Stimulated activated CD4-positive, alpha-beta T cell treated with anti-CD3 and anti-CD28 coated beads, TNF-alpha, amount 100 ng/mL, for 48 hours (primary cell): ENCODE data around the gene DHRS1.

ENCODE experiments used
- DNase-seq, 3 donors: peaks; one replicate each; pipeline ENCODE4 v3.0.0-alpha.2; 2020; ENCODE audit warnings: low read depth in 3 of 3

Gene DHRS1

GRCh38 chr14:24282736-24283135 lies 16.8 kb downstream of the DHRS1 start:
- DNase-seq: no peak

DNA sequence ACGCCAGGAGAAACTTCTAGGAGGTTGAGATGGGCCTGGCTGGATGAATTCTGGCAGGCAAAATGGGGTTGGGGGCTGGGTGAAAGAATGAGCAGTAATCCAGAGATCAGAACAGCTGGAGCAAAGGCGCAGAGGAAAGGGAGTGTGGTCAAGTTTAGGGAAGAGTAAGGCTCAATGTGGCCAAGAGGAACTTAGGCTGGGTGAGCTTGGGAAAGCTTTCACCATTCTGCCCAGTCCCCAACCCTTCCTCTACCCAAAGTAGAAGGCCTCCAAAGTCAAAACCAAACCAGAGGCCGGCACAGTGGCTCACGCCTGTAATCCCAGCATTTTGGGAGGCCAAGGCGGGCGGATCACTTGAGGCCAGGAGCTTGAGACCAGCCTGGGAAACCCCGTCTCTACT lies 17.9 kb downstream of the DHRS1 start:
- DNase-seq: no peak

DNA sequence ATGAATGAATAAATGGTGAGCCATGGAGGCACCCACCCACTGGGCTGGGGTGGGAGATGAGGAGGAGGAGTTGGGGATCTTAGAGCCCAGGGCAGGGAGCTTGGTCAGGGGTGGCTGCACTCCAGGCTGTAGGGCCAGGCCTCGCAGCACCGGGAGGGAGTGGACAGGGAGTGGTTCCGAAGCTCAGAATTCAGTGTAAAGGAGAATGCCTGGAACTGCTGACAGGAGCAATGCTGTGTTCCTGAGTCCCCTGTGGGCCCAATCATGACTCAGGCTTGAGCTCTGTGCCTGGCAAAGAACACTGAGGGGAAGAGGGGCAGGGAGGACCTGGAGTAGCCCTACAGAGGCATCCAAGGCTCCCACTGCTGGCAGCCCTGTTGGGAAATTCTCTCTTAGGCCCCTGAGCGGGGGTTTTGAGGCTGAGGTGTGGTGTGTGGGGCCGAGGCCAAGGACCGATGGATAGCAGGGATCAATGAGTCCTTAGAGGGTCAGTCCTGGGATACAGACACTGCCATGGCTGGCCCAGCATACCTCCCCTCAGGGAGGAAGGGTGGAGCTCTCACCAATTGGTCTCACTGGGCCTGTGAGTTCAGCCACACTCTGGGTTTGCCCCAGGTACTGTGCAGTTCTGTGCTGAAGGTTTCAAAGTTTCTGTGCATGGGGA lies 18.7 kb downstream of the DHRS1 start:
- DNase-seq: no peak

- peak; percentile 24 to 43 (median 35) for DNase-seq
Observed at GRCh38 chr14:24279301-24280186, 20.0 kb downstream of the DHRS1 start.

DNA sequence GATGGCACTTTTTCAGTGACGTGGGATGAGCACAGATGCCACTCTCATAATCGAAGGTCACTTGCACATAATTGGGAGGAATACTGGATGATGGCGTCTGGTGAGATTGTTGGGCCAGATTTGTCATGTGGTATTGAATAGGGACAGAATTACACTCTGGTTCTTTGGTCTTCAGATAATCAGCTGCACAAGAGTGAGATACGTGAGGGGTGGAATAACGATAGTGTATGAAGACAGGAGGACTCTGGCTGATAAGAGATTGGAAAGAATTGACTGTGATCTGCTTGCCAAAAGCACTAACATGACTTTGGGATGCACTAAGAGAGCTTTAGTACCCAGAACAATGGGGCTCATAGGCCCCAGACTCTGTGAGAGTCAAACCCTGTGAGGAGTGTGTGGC lies 21.2 kb downstream of the DHRS1 start:
- no peak for DNase-seq

- no peak for DNase-seq
Observed at GRCh38 chr14:24277606-24278321, 21.8 kb downstream of the DHRS1 start.

- no peak for DNase-seq
Observed at GRCh38 chr14:24277071-24277470, 22.5 kb downstream of the DHRS1 start.

DNA sequence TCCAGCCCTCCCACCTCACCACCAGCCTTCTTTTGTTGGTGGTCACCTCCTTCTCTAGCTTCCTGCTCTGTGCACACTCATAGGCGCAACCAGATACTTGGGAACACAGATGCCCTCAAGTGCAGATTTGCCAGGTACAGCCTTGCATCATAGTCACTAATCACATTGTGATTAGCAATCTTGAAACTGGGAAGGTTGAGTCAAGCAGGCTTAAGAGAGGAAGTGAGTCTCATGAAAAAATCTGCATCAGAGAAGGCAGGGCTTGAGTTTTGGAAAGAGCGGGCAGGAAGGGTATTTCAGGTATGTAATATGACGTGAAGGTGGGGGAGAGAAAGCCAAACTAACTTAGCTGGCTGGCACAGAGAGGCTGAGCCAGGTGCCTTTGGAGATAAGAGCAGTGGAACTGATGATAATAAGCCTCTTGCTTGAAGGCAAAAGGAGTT lies 25.5 kb downstream of the DHRS1 start:
- DNase-seq: peak; percentile 28 to 48 (median 38)

DNA sequence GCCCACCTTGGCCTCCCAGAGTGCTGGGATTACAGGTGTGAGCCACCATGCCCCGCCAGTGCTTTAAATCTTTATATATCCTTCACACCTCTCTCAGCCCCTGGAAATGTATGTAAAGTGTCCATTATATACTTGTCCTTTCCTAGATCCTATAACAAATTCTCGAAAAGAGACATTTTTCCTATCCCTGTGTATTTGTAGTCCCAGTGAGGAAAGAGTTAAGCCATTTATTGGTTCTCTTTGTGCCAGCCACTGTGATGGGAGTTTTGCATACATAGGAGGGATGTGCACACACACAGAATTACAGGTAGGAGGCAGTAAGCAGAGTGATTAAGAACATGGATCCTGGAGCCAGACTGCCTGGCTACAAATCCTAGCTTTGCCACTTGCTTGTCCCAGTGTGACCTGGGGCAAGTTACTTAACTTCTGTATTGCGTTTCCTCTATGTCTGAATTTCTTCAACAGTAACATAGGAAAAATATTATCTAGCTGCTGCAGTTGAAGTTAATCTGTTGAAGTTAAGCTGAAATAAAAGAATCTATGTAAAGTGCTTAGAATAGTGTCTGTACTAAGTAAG lies 26.1 kb downstream of the DHRS1 start:
- no peak for DNase-seq

DNA sequence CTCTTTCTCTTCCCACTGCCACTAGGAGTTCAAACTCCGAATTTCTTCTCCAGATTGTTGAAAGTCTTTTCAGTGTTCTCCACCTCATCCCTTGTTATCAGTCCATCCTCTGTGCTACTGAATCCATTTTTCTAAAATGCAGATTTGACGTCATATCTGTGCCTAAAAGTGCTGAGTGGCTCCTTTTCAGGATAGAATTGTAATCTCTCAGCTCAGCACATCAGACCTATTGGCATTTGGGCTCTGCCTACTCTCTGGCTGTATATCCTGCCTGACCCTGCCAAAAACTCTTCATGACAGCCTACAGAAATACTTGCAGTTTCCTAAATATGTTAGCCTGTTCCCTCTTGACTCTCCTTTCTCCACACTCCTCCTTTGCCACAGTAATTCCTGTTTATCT lies 27.1 kb downstream of the DHRS1 start:
- DNase-seq: no peak

DNA sequence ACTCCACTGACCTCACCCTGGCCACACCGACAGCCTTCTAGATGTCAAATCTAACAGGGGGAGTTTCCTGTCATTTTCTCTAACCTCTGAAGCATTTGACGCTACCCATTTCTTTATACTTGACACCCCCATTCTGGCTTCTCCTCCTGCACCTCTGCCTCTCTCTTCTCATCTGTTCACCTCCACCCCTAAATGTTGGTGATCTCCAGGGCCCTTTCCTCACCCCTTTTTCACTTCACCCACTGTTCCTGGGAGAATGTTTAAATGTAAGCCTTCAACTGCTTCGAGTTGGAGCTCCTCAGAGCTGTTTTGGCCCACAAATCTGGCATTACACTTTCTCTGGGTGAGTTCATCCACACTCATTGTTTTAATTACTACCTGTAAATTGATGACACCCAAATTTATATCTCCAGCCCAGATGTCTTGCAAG lies 27.7 kb downstream of the DHRS1 start:
- DNase-seq: no peak

DNA sequence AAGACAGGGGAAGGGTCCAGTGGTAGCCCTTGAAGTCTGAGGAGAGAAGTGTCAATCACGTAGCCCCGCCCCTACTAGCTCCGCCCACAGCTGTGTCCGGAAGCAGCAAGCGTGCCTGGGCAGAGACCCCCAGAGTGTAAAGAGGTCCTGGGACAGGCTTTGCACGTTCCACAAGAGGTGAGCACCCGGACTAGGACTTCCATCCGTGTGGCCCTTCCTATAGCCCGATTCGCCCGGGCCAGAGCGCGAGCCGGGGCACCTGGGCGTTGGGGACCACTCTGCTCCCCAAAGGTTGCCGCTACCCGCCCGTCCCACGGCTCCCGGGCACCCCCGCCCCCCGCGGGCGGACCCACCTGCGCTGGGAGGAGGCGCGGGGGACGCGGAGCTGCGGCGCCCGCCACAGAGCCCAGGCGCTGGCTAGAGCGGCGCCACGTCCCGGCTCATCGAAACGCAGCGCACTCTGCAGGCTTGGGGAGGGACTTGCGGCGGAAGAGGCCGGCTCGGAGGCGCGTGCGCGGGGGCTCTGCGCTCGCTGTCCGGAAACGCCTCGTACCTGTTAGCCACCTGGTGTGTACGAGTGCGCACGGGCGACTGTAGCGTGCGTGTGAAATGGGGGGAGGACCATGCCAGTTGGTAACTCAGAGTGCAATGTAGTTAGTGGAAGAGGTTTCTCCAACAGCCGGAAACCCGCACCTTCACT lies 28.3 kb downstream of the DHRS1 start, which contains the start of gene RABGGTA:
Gene RABGGTA, minus strand, starts transcription at position 464 of the 700 bp plus-strand sequence. CDS start 482 bp downstream, outside the sequence.
- DNase-seq: peak; percentile 71 to 77 (median 75)

- no peak for DNase-seq
Observed at GRCh38 chr14:24270537-24271133, 28.9 kb downstream of the DHRS1 start.

DNA sequence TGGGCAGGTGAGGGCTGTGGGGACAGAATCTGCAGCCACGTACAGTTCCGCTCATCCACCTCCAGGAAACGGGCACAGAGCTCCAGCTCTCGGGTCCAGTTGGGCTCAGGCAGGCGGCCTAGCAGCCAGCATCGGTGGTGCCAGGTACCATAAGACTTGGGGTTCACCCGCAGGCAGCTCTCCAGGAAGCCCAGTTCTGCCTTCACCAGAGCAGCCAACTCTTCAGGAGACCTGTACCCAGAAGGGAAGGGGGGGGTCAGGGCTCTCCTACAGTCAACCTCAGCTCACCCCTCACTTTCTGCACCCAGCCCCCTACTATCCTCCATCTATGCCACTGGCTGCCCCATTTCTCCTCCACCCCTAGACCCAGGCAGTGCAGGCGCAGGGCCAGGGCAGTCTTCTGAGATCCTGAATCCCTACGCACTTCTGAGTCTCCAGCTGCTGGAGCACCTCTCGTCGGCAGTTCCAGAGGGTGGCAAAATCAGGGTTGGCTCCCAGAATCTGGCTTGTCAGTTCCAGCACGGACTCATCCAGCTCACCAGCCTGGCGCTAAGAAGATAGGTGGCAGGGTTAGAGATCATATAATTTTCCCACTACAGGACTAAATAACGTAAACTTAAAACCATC lies 29.6 kb downstream of the DHRS1 start:
- DNase-seq: no peak

DNA sequence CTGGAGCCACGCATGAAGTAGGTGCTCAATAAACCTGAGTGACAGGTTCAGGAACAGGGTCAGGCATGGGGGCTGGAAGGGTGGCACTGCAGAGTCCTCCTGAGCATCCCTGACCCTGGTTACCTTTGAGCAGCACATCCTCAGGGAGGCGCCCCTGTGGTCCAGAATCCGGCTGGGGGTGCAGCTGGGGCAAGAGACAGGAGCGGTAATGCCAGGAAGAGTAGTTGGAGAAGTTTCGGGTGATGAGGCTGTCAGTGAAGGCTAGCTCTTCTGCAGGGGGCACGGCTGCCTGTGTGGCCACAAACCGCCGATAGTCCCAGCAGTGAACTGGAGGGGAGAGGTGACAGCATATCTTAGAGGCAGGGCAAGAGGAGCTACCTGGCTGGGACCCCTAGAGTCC lies 30.2 kb downstream of the DHRS1 start:
- DNase-seq: no peak

DNA sequence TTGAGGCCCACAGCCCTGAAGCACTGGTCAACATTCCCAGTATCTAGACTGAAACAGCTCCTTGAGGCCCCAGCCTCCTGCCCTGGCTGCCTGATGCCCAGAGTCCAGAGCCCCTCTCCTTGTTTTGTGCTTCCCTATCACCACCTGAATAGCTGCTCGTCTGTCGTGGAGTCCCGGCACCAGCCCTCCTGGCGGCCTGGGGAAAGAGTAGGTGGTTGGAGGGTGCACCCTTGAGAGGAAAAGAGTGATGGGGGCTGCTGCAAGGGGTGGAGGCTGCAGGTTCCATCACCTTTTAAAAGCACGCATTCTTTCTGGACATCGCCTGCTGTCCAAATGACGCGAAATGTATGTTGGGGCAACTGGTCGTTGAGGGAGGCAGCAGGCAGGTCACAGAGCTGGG lies 31.4 kb downstream of the DHRS1 start:
- no peak for DNase-seq

- DNase-seq: no peak
Observed at GRCh38 chr14:24267516-24267915, 32.1 kb downstream of the DHRS1 start.

DNA sequence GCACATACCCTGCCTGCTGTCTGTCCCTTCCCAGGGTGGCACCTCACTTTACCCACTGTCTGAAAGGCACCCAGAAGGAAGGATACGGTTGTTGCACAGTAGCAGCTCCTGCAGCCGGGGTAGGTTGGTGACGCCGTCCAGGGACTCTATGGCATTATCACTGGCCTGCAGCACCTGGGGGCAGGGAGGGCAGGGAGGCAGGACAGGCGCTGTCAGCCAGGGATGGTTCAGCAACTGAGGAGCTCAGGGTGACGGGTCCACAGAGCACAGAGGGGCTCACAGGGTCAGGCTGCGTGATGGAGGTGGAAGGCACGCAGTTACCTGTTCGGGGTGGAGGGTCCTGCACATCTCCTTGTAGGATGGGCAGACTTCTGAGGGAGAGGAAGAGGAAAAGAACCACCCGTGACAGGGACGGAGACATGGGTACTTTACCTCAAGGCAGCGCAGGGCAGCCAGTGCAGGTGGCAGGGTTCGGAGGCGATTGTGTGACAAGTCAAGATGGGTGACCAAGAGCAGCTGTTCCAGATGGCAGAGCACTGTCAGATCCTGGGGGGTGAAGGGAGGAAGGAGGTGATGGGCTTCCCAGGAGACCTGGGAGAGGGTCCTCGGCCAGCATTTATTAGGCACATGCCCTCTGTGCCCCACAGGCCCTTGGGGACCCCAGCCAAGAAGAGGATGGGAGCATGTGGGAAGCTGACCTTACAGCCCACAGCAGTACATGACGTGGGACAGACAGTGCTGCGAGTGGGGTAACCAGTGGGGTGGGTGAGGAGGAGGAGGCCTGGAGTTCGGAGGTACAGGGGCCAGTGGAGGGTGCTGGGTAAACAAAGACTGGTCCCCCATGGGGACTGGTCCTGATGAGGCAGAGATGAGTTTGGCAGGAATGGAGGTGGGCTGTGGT lies 33.0 kb downstream of the DHRS1 start:
- DNase-seq: no peak

DNA sequence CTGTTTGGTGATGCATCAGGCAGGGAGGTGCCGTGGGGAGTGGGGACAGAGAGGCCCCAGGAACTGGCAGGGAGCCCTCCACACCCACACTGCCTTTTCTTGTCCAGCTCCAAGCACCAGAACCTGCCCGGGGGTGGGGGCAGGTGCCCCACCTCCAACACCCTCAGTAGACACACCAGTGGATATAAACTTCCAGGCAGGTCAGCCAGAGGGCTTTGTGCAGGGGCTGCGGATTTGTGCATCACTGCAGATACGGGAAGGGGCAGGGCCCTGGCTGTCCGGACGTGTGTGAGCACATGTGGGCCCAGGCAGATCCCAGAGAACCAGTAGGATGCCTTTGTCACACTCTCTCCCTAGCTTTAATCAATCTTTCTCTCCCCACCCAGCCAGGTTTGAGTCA lies 35.3 kb downstream of the DHRS1 start:
- DNase-seq: no peak
